Measurements from ENCODE around the gene ZNF341. TPM values are rescaled to one million over a fixed set of nuclear protein-coding genes. Genes with fewer than 3 reads are reported as not detected.

The ZNF341 gene
- total RNA-seq, 1 experiment from 2014 or later: 7.7 TPM

GRCh38 chr20:33716498-33716897, 15.3 kb upstream of the ZNF341 start:
- Histone ChIP-seq H3K9me3 (ENCODE audit: control insufficient read depth, insufficient read depth, low read depth, low read length) (no peaks in the 10 kb centered on the region), H3K36me3 (ENCODE audit: control insufficient read depth, insufficient read depth, low read length) (no peaks in the 10 kb centered on the region), H3K27me3 (ENCODE audit: control insufficient read depth, insufficient read depth, low read length) (no peaks in the 10 kb centered on the region), H3K4me1 (ENCODE audit: control insufficient read depth, insufficient read depth, low read length) (0 out of 2 replicates have a peak, but pooled peaks cover 5% of the 10 kb centered on the region), H3K4me3 (ENCODE audit: low read depth in 2 of 2, low read length in 2 of 2) (no peak overlapping the region), H3K27ac (ENCODE audit: low read length) (no peak overlapping the region)
- no TSS peak for BruUV-seq (replicated peaks)
- ChIA-PET CTCF (no interaction called here), POLR2A (no interaction called here)
- in situ Hi-C loops (cut with HindIII; ENCODE audit: low pct_unique_long_range_greater_than_20kb, low sequenced_read_pairs): no loop called here
- intact Hi-C loops (cut with micrococcal nuclease; ENCODE audit: unreplicated experiment): no loop called here
- TF ChIP-seq POLR2AphosphoS5 (IDR thresholded peaks at IDR 0.05; ENCODE audit: low read depth, low read length) (no peak), SIN3A (IDR thresholded peaks at IDR 0.05; ENCODE audit: borderline replicate concordance, insufficient read depth, low read depth, low read length) (no peak), CTCF (IDR thresholded peaks at IDR 0.05) (no peak), TCF7L2 (IDR thresholded peaks at IDR 0.05; ENCODE audit: low read depth, low read length) (no peak), REST (IDR thresholded peaks at IDR 0.05; ENCODE audit: insufficient read depth in 1 of 2, low read depth in 2 of 2, low read length in 1 of 2) (no peak)
- no peak for DNase-seq (ENCODE audit: low read depth, low spot score)
- ATAC-seq: no peak

DNA sequence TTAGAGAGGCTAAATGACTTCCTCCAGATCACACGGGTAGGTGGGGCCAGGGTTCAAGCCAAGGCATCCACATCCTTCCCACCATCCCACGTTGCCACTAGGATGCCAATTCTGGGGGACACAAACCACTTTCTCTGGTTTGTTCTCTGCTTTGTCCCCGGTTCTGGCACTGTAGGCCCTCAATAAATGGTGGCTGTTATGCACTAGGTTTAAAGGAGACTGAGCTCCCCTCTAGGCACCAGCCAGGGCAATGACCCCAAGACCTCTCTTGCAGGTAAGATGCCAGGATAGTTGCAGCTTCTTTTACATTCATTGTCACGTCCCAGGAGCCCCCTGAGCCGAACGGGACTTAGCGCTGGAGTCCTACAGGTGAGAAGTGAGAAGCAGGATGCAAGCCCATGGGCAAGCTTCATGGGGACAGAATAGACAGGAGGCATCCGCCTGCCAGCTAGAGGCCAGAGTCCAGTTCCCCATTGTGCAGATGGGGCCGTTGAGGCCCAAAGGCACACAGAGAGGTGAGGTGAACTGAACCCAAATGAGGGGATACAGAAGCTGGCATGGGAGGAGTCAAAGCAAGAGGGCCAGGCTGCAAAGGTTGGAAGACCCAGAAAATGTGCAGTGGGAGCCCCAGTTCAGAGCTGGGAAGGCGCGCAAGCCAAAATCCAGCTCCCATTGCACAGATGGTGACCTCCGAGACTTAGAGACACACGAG, 12.4 kb upstream of the ZNF341 start:
- POLR2A ChIA-PET: no interaction called here
- peak overlapping the region; percentile 80 to 83 for H3K4me3 ChIP-seq (ENCODE audit: low read depth in 2 of 2, low read length in 2 of 2)
- H3K36me3 ChIP-seq (ENCODE audit: control insufficient read depth, insufficient read depth, low read length): no peaks in the 10 kb centered on the region
- in situ Hi-C loops (cut with HindIII; ENCODE audit: low pct_unique_long_range_greater_than_20kb, low sequenced_read_pairs): no loop called here
- H3K4me1 ChIP-seq (ENCODE audit: control insufficient read depth, insufficient read depth, low read length): 0 out of 2 replicates have a peak, but pooled peaks cover 5% of the 10 kb centered on the region
- intact Hi-C loops (cut with micrococcal nuclease; ENCODE audit: unreplicated experiment): no loop called here
- no peaks in the 10 kb centered on the region for H3K27me3 ChIP-seq (ENCODE audit: control insufficient read depth, insufficient read depth, low read length)
- ATAC-seq (peak; percentile 23), DNase-seq (ENCODE audit: low read depth, low spot score) (no peak)
- TSS peak; percentile 83 for BruUV-seq (replicated peaks)
- TF ChIP-seq SIN3A (IDR thresholded peaks at IDR 0.05; ENCODE audit: borderline replicate concordance, insufficient read depth, low read depth, low read length) (no peak), TCF7L2 (IDR thresholded peaks at IDR 0.05; ENCODE audit: low read depth, low read length) (no peak), REST (IDR thresholded peaks at IDR 0.05; ENCODE audit: insufficient read depth in 1 of 2, low read depth in 2 of 2, low read length in 1 of 2) (no peak), CTCF (IDR thresholded peaks at IDR 0.05) (no peak), POLR2AphosphoS5 (IDR thresholded peaks at IDR 0.05; ENCODE audit: low read depth, low read length) (no peak)
- H3K9me3 ChIP-seq (ENCODE audit: control insufficient read depth, insufficient read depth, low read depth, low read length): no peaks in the 10 kb centered on the region
- peak overlapping the region; percentile 77 for H3K27ac ChIP-seq (ENCODE audit: low read length)
- CTCF ChIA-PET: no interaction called here
